GM12878 (cell line): ENCODE measurements around the gene FIBCD1. TPM values are rescaled to one million over a fixed set of nuclear protein-coding genes. Genes with fewer than 3 reads are reported as not detected.
A peak's percentile ranks its signal among the peaks of the same experiment; 100 is the strongest.

Experiments
- ATAC-seq: fragments of 200-7000 bp; cut with Tn5 transposase; 3 replicates; pipeline ENCODE4 v1.9.1; 2020; ENCODE audit warnings: mild to moderate bottlenecking, moderate library complexity
- BruUV-seq: library from RNA; stranded (reverse); fragments of 400-500 nt; replicated peaks from 2 replicates; lab custom pipeline; 2021; lab: Mats Ljungman, UMichigan
- CTCF ChIA-PET: fragments of 300-600 bp; sonication (Branson Sonifier 250); formaldehyde crosslinking; extraction: SDS; loops from one replicate; lab custom pipeline; 2021; ENCODE audit warnings: inconsistent platforms; lab: Yijun Ruan, JAX
- POLR2A ChIA-PET: fragments of 350-600 bp; formaldehyde crosslinking; extraction: SDS; loops from one replicate; lab custom pipeline; 2021; ENCODE audit warnings: inconsistent platforms; lab: Charles Lee
- RAD21 ChIA-PET: fragments of 300-600 bp; sonication (Branson Sonifier 250); formaldehyde crosslinking; loops from one replicate; lab custom pipeline; 2023; ENCODE audit warnings: antibody characterized with exemption; ENCODE audit not compliant: unreplicated experiment; lab: Charles Lee
- SMC1A ChIA-PET: fragments of 300-600 bp; sonication (Branson Sonifier 250); formaldehyde crosslinking; loops from one replicate; lab custom pipeline; 2023; ENCODE audit not compliant: unreplicated experiment, uncharacterized antibody; lab: Charles Lee
- DNase-seq: peaks from one replicate; pipeline ENCODE4 v3.0.0-alpha.2; 2011; ENCODE audit warnings: low read depth, low spot score
- FAIRE-seq: peaks from 3 replicates; lab custom pipeline; 2011; peaks lifted over from hg19 to GRCh38; lab: Jason Lieb, UNC
- H2AFZ ChIP-seq: 2 replicates; pipeline ENCODE4 v1.6.0; 2011; ENCODE audit warnings: low read depth, low read length, control low read depth; ENCODE audit not compliant: control insufficient read depth
- H3K27ac ChIP-seq: 2 replicates; pipeline ENCODE4 v1.5.1; 2011; ENCODE audit warnings: control low read depth; ENCODE audit not compliant: control insufficient read depth, insufficient read depth
- H3K27me3 ChIP-seq, 2 experiments: replicated peaks in 1 of 2; 2 replicates each; pipeline versions ENCODE4 v1.6.0 to v1.6.1; 2011; ENCODE audit warnings: low read length in 1 of 2; ENCODE audit not compliant: control insufficient read depth in 2 of 2, insufficient read depth in 2 of 2
- H3K36me3 ChIP-seq, 2 experiments: 2 replicates each; pipeline ENCODE4 v1.5.1; 2011; ENCODE audit warnings: low read length in 1 of 2; ENCODE audit not compliant: control insufficient read depth in 2 of 2, insufficient read depth in 2 of 2
- H3K4me1 ChIP-seq: 2 replicates; pipeline ENCODE4 v1.6.1; 2011; ENCODE audit warnings: mild to moderate bottlenecking, low read length, moderate library complexity, mixed read lengths; ENCODE audit not compliant: control insufficient read depth, insufficient read depth
- H3K4me2 ChIP-seq: 2 replicates; pipeline ENCODE4 v1.6.0; 2011; ENCODE audit warnings: control low read depth; ENCODE audit not compliant: control insufficient read depth, insufficient read depth
- H3K4me3 ChIP-seq: fragments of 200-600 bp; sonication (generic); 2 replicates; pipeline ENCODE4 v1.5.1; 2016
- H3K79me2 ChIP-seq: 2 replicates; pipeline ENCODE4 v1.6.0; 2011; ENCODE audit warnings: low read length; ENCODE audit not compliant: control insufficient read depth, insufficient read depth
- H3K9ac ChIP-seq: 2 replicates; pipeline ENCODE4 v1.8.0; 2011; ENCODE audit warnings: low read length, control low read depth, mixed read lengths; ENCODE audit not compliant: control insufficient read depth, insufficient read depth
- H3K9me3 ChIP-seq: replicated peaks from 3 replicates; pipeline ENCODE4 v1.5.1; 2011; ENCODE audit warnings: mild to moderate bottlenecking, low read length; ENCODE audit not compliant: control insufficient read depth, insufficient read depth
- H4K20me1 ChIP-seq: 2 replicates; pipeline ENCODE4 v1.6.0; 2011; ENCODE audit not compliant: control insufficient read depth, insufficient read depth
- BACH1 ChIP-seq: fragments of 450-650 bp; IDR thresholded peaks from 2 replicates; pipeline ENCODE4 v1.6.1; 2017; ENCODE audit warnings: mild to moderate bottlenecking, borderline replicate concordance
- BHLHE40 ChIP-seq, 2 experiments: fragments of 450-650 bp in 1 of 2; IDR thresholded peaks; 2 replicates each; pipeline ENCODE4 v1.6.1; 2011 to 2017; ENCODE audit warnings: low read depth in 2 of 2, borderline replicate concordance in 1 of 2, improper control_type of control experiment in 1 of 2, low read length in 1 of 2, mild to moderate bottlenecking in 1 of 2
- BMI1 ChIP-seq: fragments of 450-650 bp; IDR thresholded peaks from 2 replicates; pipeline ENCODE4 v1.6.1; 2016; ENCODE audit warnings: mild to moderate bottlenecking, moderate library complexity, borderline replicate concordance
- CHD1 ChIP-seq: IDR thresholded peaks from 2 replicates; pipeline ENCODE4 v1.6.1; 2012; ENCODE audit warnings: low read depth, low read length, improper control_type of control experiment
- CHD2 ChIP-seq: IDR thresholded peaks from 2 replicates; pipeline ENCODE4 v1.6.1; 2011; ENCODE audit warnings: low read depth, low read length, improper control_type of control experiment, borderline replicate concordance
- GATAD2B ChIP-seq: fragments of 450-650 bp; conservative IDR thresholded peaks from 2 replicates; pipeline ENCODE4 v1.6.1; 2017; ENCODE audit warnings: low read depth, mild to moderate bottlenecking, moderate library complexity
- IRF4 ChIP-seq: IDR thresholded peaks from 2 replicates; pipeline ENCODE4 v1.6.1; 2011; ENCODE audit warnings: low read depth, low read length
- JUNB ChIP-seq: IDR thresholded peaks from 2 replicates; pipeline ENCODE4 v1.6.1; 2016; ENCODE audit warnings: antibody characterized with exemption, mild to moderate bottlenecking
- LARP7 ChIP-seq: fragments of 450-650 bp; IDR thresholded peaks from 2 replicates; pipeline ENCODE4 v1.6.1; 2017; ENCODE audit warnings: mild to moderate bottlenecking
- RAD21 ChIP-seq: IDR thresholded peaks from 2 replicates; pipeline ENCODE4 v1.6.1; 2011; ENCODE audit warnings: mild to moderate bottlenecking, low read depth, low read length, moderate library complexity; ENCODE audit not compliant: insufficient read depth
- SIN3A ChIP-seq: IDR thresholded peaks from 2 replicates; pipeline ENCODE4 v1.6.1; 2012; ENCODE audit warnings: low read depth, low read length, improper control_type of control experiment
- SIX5 ChIP-seq: IDR thresholded peaks from 2 replicates; pipeline ENCODE4 v1.6.1; 2011; ENCODE audit warnings: mild to moderate bottlenecking, low read depth, low read length, moderate library complexity; ENCODE audit not compliant: severe bottlenecking
- SMC3 ChIP-seq: IDR thresholded peaks from 2 replicates; pipeline ENCODE4 v1.6.1; 2011; ENCODE audit warnings: low read length, improper control_type of control experiment, borderline replicate concordance
- SPI1 ChIP-seq: IDR thresholded peaks from 2 replicates; pipeline ENCODE4 v1.6.1; 2011; ENCODE audit warnings: low read depth, mild to moderate bottlenecking, low read length, moderate library complexity, borderline replicate concordance; ENCODE audit not compliant: insufficient read depth
- YY1 ChIP-seq: IDR thresholded peaks from 2 replicates; pipeline ENCODE4 v1.6.1; 2011; ENCODE audit warnings: low read depth, mild to moderate bottlenecking, low read length
- ZBED1 ChIP-seq: IDR thresholded peaks from 2 replicates; pipeline ENCODE4 v1.6.1; 2016; ENCODE audit warnings: borderline replicate concordance
- WGBS: methylation state at CpG from one replicate; pipeline ENCODE4 v1.1.6; 2016; ENCODE audit warnings: low lambda C conversion rate; ENCODE audit not compliant: insufficient replicate concordance, insufficient coverage; ENCODE audit errors: missing lambda C conversion rate; 5-methylcytosine and 5-hydroxymethylcytosine counted together
- in situ Hi-C: fragments of 300-500 bp; cut with MboI; formaldehyde crosslinking; loops from 9 replicates; pipeline ENCODE4 v1.14.3; 2018; ENCODE audit warnings: mixed read lengths
- intact Hi-C: fragments of 100-400 bp; cut with micrococcal nuclease; formaldehyde crosslinking; loops from one replicate; pipeline ENCODE4 v1.14.2; 2022; ENCODE audit not compliant: unreplicated experiment
- polyA plus RNA-seq, 11 experiments: library from polyadenylated mRNA; depleted of rRNA in 4 of 11; unstranded in 6 of 11; stranded (reverse) in 5 of 11; fragments of >200 nt; fragmentation: Nextera tagmentation in 4 of 11; fragmentation: Illumina TruSeq in 1 of 11; extraction: Ambion mirVana in 4 of 11; extraction: Trizol in 1 of 11; gene quantifications; 1 replicate in 1 of 11; 2 replicates in 10 of 11; pipeline versions ENCODE4 v1.2.1 to v1.2.3, GENCODE V29; 2011 to 2016; ENCODE audit warnings: inconsistent platforms in 2 of 11, missing spikeins in 2 of 11, low read depth in 1 of 11
- total RNA-seq, 4 experiments: library from RNA; depleted of rRNA in 3 of 4; stranded (reverse); fragments of >200 nt in 3 of 4; fragmentation: Illumina TruSeq in 1 of 4; extraction: Trizol in 1 of 4; gene quantifications; 2 replicates each; pipeline versions ENCODE4 v1.2.1 to v1.2.3, GENCODE V29; 2013 to 2021
- TF ChIP-seq, protein P1 (sequence below): fragments of 450-650 bp; formaldehyde crosslinking; IDR thresholded peaks from 2 replicates; pipeline ENCODE4 v1.5.0; 2022; ENCODE audit warnings: mild to moderate bottlenecking, missing genetic modification characterization

FIBCD1 gene
- total and polyA plus RNA-seq, 10 of the 15 experiments (the other 5 are each of a cell fraction or from before 2014, with no cell fraction given), result 0.04 to 0.95 (median 0.25) TPM; not detected in 6

- TF ChIP-seq SPI1, result no peak
- TF ChIP-seq, protein P1, sequence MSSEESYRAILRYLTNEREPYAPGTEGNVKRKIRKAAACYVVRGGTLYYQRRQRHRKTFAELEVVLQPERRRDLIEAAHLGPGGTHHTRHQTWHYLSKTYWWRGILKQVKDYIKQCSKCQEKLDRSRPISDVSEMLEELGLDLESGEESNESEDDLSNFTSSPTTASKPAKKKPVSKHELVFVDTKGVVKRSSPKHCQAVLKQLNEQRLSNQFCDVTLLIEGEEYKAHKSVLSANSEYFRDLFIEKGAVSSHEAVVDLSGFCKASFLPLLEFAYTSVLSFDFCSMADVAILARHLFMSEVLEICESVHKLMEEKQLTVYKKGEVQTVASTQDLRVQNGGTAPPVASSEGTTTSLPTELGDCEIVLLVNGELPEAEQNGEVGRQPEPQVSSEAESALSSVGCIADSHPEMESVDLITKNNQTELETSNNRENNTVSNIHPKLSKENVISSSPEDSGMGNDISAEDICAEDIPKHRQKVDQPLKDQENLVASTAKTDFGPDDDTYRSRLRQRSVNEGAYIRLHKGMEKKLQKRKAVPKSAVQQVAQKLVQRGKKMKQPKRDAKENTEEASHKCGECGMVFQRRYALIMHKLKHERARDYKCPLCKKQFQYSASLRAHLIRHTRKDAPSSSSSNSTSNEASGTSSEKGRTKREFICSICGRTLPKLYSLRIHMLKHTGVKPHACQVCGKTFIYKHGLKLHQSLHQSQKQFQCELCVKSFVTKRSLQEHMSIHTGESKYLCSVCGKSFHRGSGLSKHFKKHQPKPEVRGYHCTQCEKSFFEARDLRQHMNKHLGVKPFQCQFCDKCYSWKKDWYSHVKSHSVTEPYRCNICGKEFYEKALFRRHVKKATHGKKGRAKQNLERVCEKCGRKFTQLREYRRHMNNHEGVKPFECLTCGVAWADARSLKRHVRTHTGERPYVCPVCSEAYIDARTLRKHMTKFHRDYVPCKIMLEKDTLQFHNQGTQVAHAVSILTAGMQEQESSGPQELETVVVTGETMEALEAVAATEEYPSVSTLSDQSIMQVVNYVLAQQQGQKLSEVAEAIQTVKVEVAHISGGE (CRISPR knock-in tag), result no peak
- TF ChIP-seq, all 136 proteins: peak for 0
Observed at GRCh38 chr9:130942084-130942483, 3.0 kb upstream of the FIBCD1 start (continued).

GRCh38 chr9:130940693-130941576 lies 1.9 kb upstream of the FIBCD1 start:
- 9% methylated on average over 36 of the region's 36 CpGs for WGBS
- Histone ChIP-seq H3K4me3 (no peak overlapping the region), H2AFZ (no peak overlapping the region), H3K27me3 (peaks cover 6 to 21% of the 10 kb centered on the region in 2 experiments), H3K9ac (no peak overlapping the region), H3K9me3 (no peaks in the 10 kb centered on the region), H3K4me2 (peak overlapping the region; percentile 47; the same call in 1 of the 2 replicates), H3K4me1 (no peaks in the 10 kb centered on the region; the same call in 1 of the 2 replicates), H3K36me3 (no peaks in the 10 kb centered on the region), H3K79me2 (no peaks in the 10 kb centered on the region), H3K27ac (no peak overlapping the region), H4K20me1 (peaks cover 6% of the 10 kb centered on the region; the same call in 1 of the 2 replicates)
- intact Hi-C loops, result loop anchor here (1.0 to 2.0 kb wide), 4 partner anchors 71 to 234 kb away; no protein-coding TSS in a partner anchor
- SMC1A ChIA-PET, result no interaction called here
- in situ Hi-C loops, result loop anchor here (5.0 kb wide), 3 partner anchors 74 to 234 kb away; no protein-coding TSS in a partner anchor
- POLR2A ChIA-PET, result no interaction called here
- no TSS peak for BruUV-seq
- ATAC-seq, result peak; percentile 91
- no peak for DNase-seq
- CTCF ChIA-PET, result interaction anchor here (0.6 to 3.5 kb wide), 2 partner anchors 71 to 74 kb away, joined by 5 to 36 read pairs; no protein-coding TSS in a partner anchor
- FAIRE-seq, result peak; percentile 85
- RAD21 ChIA-PET, result no interaction called here
- peak; percentile 29; the same call in 1 of the 2 replicates for TF ChIP-seq BACH1
- TF ChIP-seq BHLHE40 (IDR thresholded peaks at IDR 0.05; ENCODE audit: borderline replicate concordance in 1 of 2, low read depth in 2 of 2, low read length in 1 of 2), result peak in 1 of 2 experiments; percentile 28; a peak in 2 of 4 replicates
- peak; percentile 82 for TF ChIP-seq RAD21
- no peak for TF ChIP-seq CHD1
- no peak for TF ChIP-seq SPI1
- TF ChIP-seq YY1, result peak; percentile 70
- TF ChIP-seq SMC3, result peak; percentile 85
- TF ChIP-seq LARP7, result peak; percentile 59; the same call in 1 of the 2 replicates
- no peak for TF ChIP-seq ZBED1
- TF ChIP-seq SIX5, result no peak
- TF ChIP-seq GATAD2B, result no peak
- no peak for TF ChIP-seq JUNB
- peak; percentile 19; the same call in 1 of the 2 replicates for TF ChIP-seq IRF4
- TF ChIP-seq BMI1, result no peak
- no peak for TF ChIP-seq SIN3A
- no peak for TF ChIP-seq CHD2
